Smooth muscle cell (in vitro differentiated cells): ENCODE measurements around the gene CYTH4. TPM values are rescaled to one million over a fixed set of nuclear protein-coding genes. Genes with fewer than 3 reads are reported as not detected.
A peak's percentile ranks its signal among the peaks of the same experiment; 100 is the strongest.

Experiments
- DNase-seq: peaks from one replicate; lab custom pipeline; 2025; ENCODE audit not compliant: unreplicated experiment; lab: John Stamatoyannopoulos, UW
- H2AFZ ChIP-seq: fragments of 200-600 bp; sonication (generic); 2 replicates; pipeline ENCODE4 v1.6.0; 2016; ENCODE audit warnings: antibody characterized with exemption, low read depth, mild to moderate bottlenecking
- H3F3A ChIP-seq: fragments of 200-600 bp; sonication (generic); 2 replicates; pipeline ENCODE4 v1.6.0; 2017; ENCODE audit warnings: antibody characterized with exemption, low read depth
- H3K27ac ChIP-seq: fragments of 200-600 bp; sonication (generic); 2 replicates; pipeline ENCODE4 v1.5.1; 2016; ENCODE audit warnings: low read depth, mild to moderate bottlenecking
- H3K27me3 ChIP-seq: fragments of 200-600 bp; sonication (generic); 2 replicates; pipeline ENCODE4 v1.6.1; 2016; ENCODE audit warnings: low read depth, mild to moderate bottlenecking
- H3K36me3 ChIP-seq: fragments of 200-600 bp; sonication (generic); 2 replicates; pipeline ENCODE4 v1.5.1; 2016; ENCODE audit warnings: low read depth
- H3K4me1 ChIP-seq: fragments of 200-600 bp; sonication (generic); 2 replicates; pipeline ENCODE4 v1.5.1; 2016; ENCODE audit warnings: low read depth
- H3K4me2 ChIP-seq: fragments of 200-600 bp; sonication (generic); 2 replicates; pipeline ENCODE4 v1.6.0; 2016; ENCODE audit warnings: mild to moderate bottlenecking
- H3K4me3 ChIP-seq: fragments of 200-600 bp; sonication (generic); 2 replicates; pipeline ENCODE4 v1.5.1; 2016; ENCODE audit warnings: mild to moderate bottlenecking
- H3K79me2 ChIP-seq: fragments of 200-600 bp; sonication (generic); 2 replicates; pipeline ENCODE4 v1.6.0; 2016; ENCODE audit warnings: low read depth, mild to moderate bottlenecking
- H3K9ac ChIP-seq: fragments of 200-600 bp; sonication (generic); 2 replicates; pipeline ENCODE4 v1.6.0; 2016; ENCODE audit warnings: low read depth
- H3K9me3 ChIP-seq: fragments of 200-600 bp; sonication (generic); replicated peaks from 2 replicates; pipeline ENCODE4 v1.5.1; 2016; ENCODE audit warnings: low read depth
- H4K20me1 ChIP-seq: fragments of 200-600 bp; sonication (generic); 2 replicates; pipeline ENCODE4 v1.6.0; 2016; ENCODE audit warnings: low read depth
- CTCF ChIP-seq: fragments of 200-600 bp; sonication (generic); IDR thresholded peaks from 2 replicates; pipeline ENCODE4 v1.5.1; 2017; ENCODE audit warnings: borderline replicate concordance, mild to moderate bottlenecking, antibody characterized with exemption; ENCODE audit not compliant: insufficient read depth, poor library complexity, severe bottlenecking
- WGBS: methylation state at CpG from one replicate; pipeline ENCODE4 v1.1.7; 2016; ENCODE audit warnings: low lambda C conversion rate; 5-methylcytosine and 5-hydroxymethylcytosine counted together
- polyA plus RNA-seq: library from polyadenylated mRNA; unstranded; fragments of >200 nt; fragmentation: Nextera tagmentation; extraction: Ambion mirVana; gene quantifications from 2 replicates; pipeline ENCODE4 v1.2.1, GENCODE V29; 2016
- total RNA-seq: library from RNA; depleted of rRNA; stranded (reverse); fragments of >200 nt; gene quantifications from 2 replicates; pipeline ENCODE4 v1.2.3, GENCODE V29; 2014

CYTH4 gene
- total and polyA plus RNA-seq, 2 experiments from 2014 or later: not detected

GRCh38 chr22:37235897-37236607 is 46.3 kb upstream of the CYTH4 start:
- Histone ChIP-seq H3K9me3 (no peaks in the 10 kb centered on the region), H3K4me1 (no peaks in the 10 kb centered on the region), H3K27ac (no peak overlapping the region), H3K9ac (no peak overlapping the region), H3K36me3 (no peaks in the 10 kb centered on the region), H3K79me2 (no peaks in the 10 kb centered on the region), H3F3A (no peaks in the 10 kb centered on the region), H3K27me3 (no peaks in the 10 kb centered on the region), H4K20me1 (no peaks in the 10 kb centered on the region), H3K4me3 (no peak overlapping the region), H2AFZ (no peak overlapping the region), H3K4me2 (no peak overlapping the region)
- 96% methylated on average over 3 of the region's 3 CpGs for WGBS
- no peak for TF ChIP-seq CTCF
- no peak for DNase-seq

- no peak overlapping the region for H2AFZ ChIP-seq
- no peak overlapping the region for H3K9ac ChIP-seq
- no peaks in the 10 kb centered on the region for H3F3A ChIP-seq
- H3K79me2 ChIP-seq: no peaks in the 10 kb centered on the region
- no peaks in the 10 kb centered on the region for H3K36me3 ChIP-seq
- H4K20me1 ChIP-seq: no peaks in the 10 kb centered on the region
- H3K4me1 ChIP-seq: peaks cover 4% of the 10 kb centered on the region
- H3K4me3 ChIP-seq: no peak overlapping the region
- DNase-seq: no peak
- H3K4me2 ChIP-seq: peak overlapping the region; percentile 31
- H3K9me3 ChIP-seq: no peaks in the 10 kb centered on the region
- no peaks in the 10 kb centered on the region for H3K27me3 ChIP-seq
- TF ChIP-seq CTCF: no peak
- no peak overlapping the region for H3K27ac ChIP-seq
- 65% methylated on average over 20 of the region's 20 CpGs for WGBS
These were observed 44.7 kb upstream of the CYTH4 start for GRCh38 chr22:37237371-37238268.

- no peaks in the 10 kb centered on the region for H3F3A ChIP-seq
- H2AFZ ChIP-seq: no peak overlapping the region
- H3K4me2 ChIP-seq: no peak overlapping the region
- peaks cover 6% of the 10 kb centered on the region for H3K4me1 ChIP-seq
- no peak for DNase-seq
- no peak overlapping the region for H3K4me3 ChIP-seq
- WGBS: 85% methylated on average over 10 of the region's 10 CpGs
- H3K27ac ChIP-seq: no peak overlapping the region
- H3K79me2 ChIP-seq: no peaks in the 10 kb centered on the region
- no peaks in the 10 kb centered on the region for H3K27me3 ChIP-seq
- no peaks in the 10 kb centered on the region for H3K36me3 ChIP-seq
- no peak for TF ChIP-seq CTCF
- no peaks in the 10 kb centered on the region for H3K9me3 ChIP-seq
- H3K9ac ChIP-seq: no peak overlapping the region
- H4K20me1 ChIP-seq: no peaks in the 10 kb centered on the region
These were observed 42.7 kb upstream of the CYTH4 start for GRCh38 chr22:37239336-37240239.
